Liver (tissue), 9 donors: ENCODE measurements around the gene CCDC85A. TPM values are rescaled to one million over a fixed set of nuclear protein-coding genes. Genes with fewer than 3 reads are reported as not detected.
A peak's percentile ranks its signal among the peaks of the same experiment; 100 is the strongest.

Source experiments
- DNase-seq: peaks from one replicate; pipeline ENCODE4 v3.0.0-alpha.2; 2017; ENCODE audit warnings: low spot score
- H3K27ac ChIP-seq, 2 donors: one replicate each; pipeline ENCODE4 v1.7.0; 2013; ENCODE audit warnings: inconsistent platforms in 2 of 2, low read length in 2 of 2, control low read depth in 1 of 2, low read depth in 1 of 2, mild to moderate bottlenecking in 1 of 2
- H3K27me3 ChIP-seq, 4 donors: one replicate each; pipeline versions ENCODE4 v1.6.1 to v1.7.0; 2013; ENCODE audit warnings: low read length in 3 of 4, inconsistent platforms in 1 of 4, mild to moderate bottlenecking in 1 of 4, moderate library complexity in 1 of 4; ENCODE audit not compliant: control insufficient read depth in 4 of 4, insufficient read depth in 4 of 4
- H3K36me3 ChIP-seq, 4 donors: one replicate each; pipeline versions ENCODE4 v1.6.1 to v1.7.0; 2013; ENCODE audit warnings: low read length in 3 of 4, mild to moderate bottlenecking in 3 of 4, low read depth in 1 of 4, moderate library complexity in 1 of 4; ENCODE audit not compliant: control insufficient read depth in 4 of 4, insufficient read depth in 3 of 4
- H3K4me1 ChIP-seq, 4 donors: one replicate each; pipeline versions ENCODE4 v1.6.1 to v1.7.0; 2013; ENCODE audit warnings: low read length in 3 of 4, mild to moderate bottlenecking in 3 of 4, moderate library complexity in 1 of 4; ENCODE audit not compliant: control insufficient read depth in 4 of 4, insufficient read depth in 4 of 4
- H3K4me3 ChIP-seq, 3 donors: one replicate each; pipeline versions ENCODE4 v1.6.1 to v1.7.0; 2013; ENCODE audit warnings: low read length in 3 of 3, control low read depth in 1 of 3, low read depth in 1 of 3, mild to moderate bottlenecking in 1 of 3
- H3K9ac ChIP-seq, 2 donors: one replicate each; pipeline ENCODE4 v1.7.0; 2013; ENCODE audit warnings: low read length in 2 of 2, mild to moderate bottlenecking in 2 of 2, moderate library complexity in 2 of 2, control low read depth in 1 of 2, low read depth in 1 of 2
- H3K9me3 ChIP-seq, 4 donors: one replicate each; pipeline versions ENCODE4 v1.6.1 to v1.7.0; 2013; ENCODE audit warnings: low read length in 3 of 4; ENCODE audit not compliant: control insufficient read depth in 4 of 4
- ATF3 ChIP-seq: IDR thresholded peaks from 2 replicates; pipeline ENCODE4 v1.6.1; 2016; ENCODE audit warnings: antibody characterized with exemption
- EGR1 ChIP-seq, 2 donors: IDR thresholded peaks; 2 replicates each; pipeline ENCODE4 v1.6.1; 2016 to 2018; ENCODE audit warnings: antibody characterized with exemption in 2 of 2, low read depth in 2 of 2
- FOXA1 ChIP-seq: IDR thresholded peaks from 2 replicates; pipeline ENCODE4 v1.6.1; 2016; ENCODE audit warnings: antibody characterized with exemption
- FOXA2 ChIP-seq: IDR thresholded peaks from 2 replicates; pipeline ENCODE4 v1.6.1; 2016; ENCODE audit warnings: antibody characterized with exemption
- GABPA ChIP-seq, 2 donors: IDR thresholded peaks in 1 of 2; conservative IDR thresholded peaks in 1 of 2; 2 replicates each; pipeline ENCODE4 v1.6.1; 2016; ENCODE audit warnings: antibody characterized with exemption in 2 of 2, mild to moderate bottlenecking in 1 of 2, moderate library complexity in 1 of 2
- HNF4A ChIP-seq, 2 donors: conservative IDR thresholded peaks; 2 replicates each; pipeline ENCODE4 v1.6.1; 2016; ENCODE audit warnings: antibody characterized with exemption in 2 of 2, mild to moderate bottlenecking in 2 of 2
- HNF4G ChIP-seq: IDR thresholded peaks from 2 replicates; pipeline ENCODE4 v1.6.1; 2016; ENCODE audit warnings: antibody characterized with exemption
- JUND ChIP-seq, 2 donors: IDR thresholded peaks; 2 replicates each; pipeline ENCODE4 v1.6.1; 2016; ENCODE audit warnings: antibody characterized with exemption in 2 of 2
- MAX ChIP-seq: IDR thresholded peaks from 2 replicates; pipeline ENCODE4 v1.6.1; 2016; ENCODE audit warnings: antibody characterized with exemption
- RAD21 ChIP-seq, 2 donors: IDR thresholded peaks; 2 replicates each; pipeline ENCODE4 v1.6.1; 2016; ENCODE audit warnings: antibody characterized with exemption in 2 of 2, mild to moderate bottlenecking in 2 of 2
- REST ChIP-seq: IDR thresholded peaks from 2 replicates; pipeline ENCODE4 v1.6.1; 2016; ENCODE audit warnings: antibody characterized with exemption, mild to moderate bottlenecking
- RXRA ChIP-seq, 2 donors: IDR thresholded peaks; 2 replicates each; pipeline ENCODE4 v1.6.1; 2017 to 2018; ENCODE audit warnings: antibody characterized with exemption in 2 of 2, mild to moderate bottlenecking in 1 of 2
- TAF1 ChIP-seq: conservative IDR thresholded peaks from 2 replicates; pipeline ENCODE4 v1.6.1; 2016; ENCODE audit warnings: antibody characterized with exemption, mild to moderate bottlenecking
- YY1 ChIP-seq: IDR thresholded peaks from 2 replicates; pipeline ENCODE4 v1.6.1; 2016; ENCODE audit warnings: antibody characterized with exemption, mild to moderate bottlenecking
- WGBS: extraction: QIAGEN DNeasy Blood & Tissue Kit; methylation state at CpG from one replicate; pipeline ENCODE4 v1.1.7; 2013; 5-methylcytosine and 5-hydroxymethylcytosine counted together
- polyA plus RNA-seq, 2 donors: library from polyadenylated mRNA; stranded (reverse) in 1 of 2; unstranded in 1 of 2; fragments of 200-250 nt in 1 of 2; fragments of >200 nt in 1 of 2; fragmentation: Nextera tagmentation in 1 of 2; extraction: Ambion mirVana in 1 of 2; gene quantifications; one replicate each; pipeline versions ENCODE4 v1.2.1 to v1.2.3, GENCODE V29; 2013 to 2015
- total RNA-seq, 2 donors: library from RNA; depleted of rRNA; stranded (reverse); fragments of >200 nt; gene quantifications; one replicate each; pipeline ENCODE4 v1.2.3, GENCODE V29; 2014
- TF ChIP-seq, protein P1 (sequence below): fragments of 150-350 bp; IDR thresholded peaks from 2 replicates; pipeline ENCODE4 v1.5.1; 2017; ENCODE audit warnings: improper control_type of control experiment, low read depth, low read length; ENCODE audit not compliant: missing input control
- donor health status: healthy.
- donor health status: healthy.
- donor health status: healthy.
- donor health status: healthy.
- donor health status: healthy.

The CCDC85A gene
- total and polyA plus RNA-seq, 4 donors: 0.05 to 0.17 (median 0.10) TPM

DNA sequence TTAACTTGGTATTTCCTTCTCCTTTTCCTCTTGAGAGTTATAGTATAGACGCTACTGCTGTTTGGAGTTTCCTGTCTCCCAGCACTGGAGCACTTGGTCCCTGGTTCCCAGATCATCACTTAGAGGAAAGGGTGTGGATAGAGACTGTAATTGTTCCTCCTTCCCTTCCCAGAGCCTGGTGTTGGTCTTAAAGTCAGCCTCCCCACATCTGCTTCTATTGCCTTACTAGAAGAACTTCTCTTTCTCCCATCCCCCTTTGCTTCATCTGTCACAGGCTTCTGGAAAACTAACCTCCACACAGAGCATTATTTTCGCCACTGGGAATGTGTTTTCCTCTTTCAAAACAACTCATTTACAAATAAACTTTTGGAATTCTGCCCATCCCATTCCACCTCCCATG lies 131.0 kb downstream of the CCDC85A start:
- H3K4me3 ChIP-seq: no peak overlapping the region
- H3K36me3 ChIP-seq: no peaks in the 10 kb centered on the region
- no peak overlapping the region for H3K9ac ChIP-seq
- no peaks in the 10 kb centered on the region for H3K9me3 ChIP-seq
- H3K4me1 ChIP-seq: peaks cover 0 to 8% (median 2%) of the 10 kb centered on the region in 4 donors
- no peak for TF ChIP-seq YY1
- TF ChIP-seq FOXA2: no peak
- no peak for TF ChIP-seq MAX
- TF ChIP-seq, protein P1, sequence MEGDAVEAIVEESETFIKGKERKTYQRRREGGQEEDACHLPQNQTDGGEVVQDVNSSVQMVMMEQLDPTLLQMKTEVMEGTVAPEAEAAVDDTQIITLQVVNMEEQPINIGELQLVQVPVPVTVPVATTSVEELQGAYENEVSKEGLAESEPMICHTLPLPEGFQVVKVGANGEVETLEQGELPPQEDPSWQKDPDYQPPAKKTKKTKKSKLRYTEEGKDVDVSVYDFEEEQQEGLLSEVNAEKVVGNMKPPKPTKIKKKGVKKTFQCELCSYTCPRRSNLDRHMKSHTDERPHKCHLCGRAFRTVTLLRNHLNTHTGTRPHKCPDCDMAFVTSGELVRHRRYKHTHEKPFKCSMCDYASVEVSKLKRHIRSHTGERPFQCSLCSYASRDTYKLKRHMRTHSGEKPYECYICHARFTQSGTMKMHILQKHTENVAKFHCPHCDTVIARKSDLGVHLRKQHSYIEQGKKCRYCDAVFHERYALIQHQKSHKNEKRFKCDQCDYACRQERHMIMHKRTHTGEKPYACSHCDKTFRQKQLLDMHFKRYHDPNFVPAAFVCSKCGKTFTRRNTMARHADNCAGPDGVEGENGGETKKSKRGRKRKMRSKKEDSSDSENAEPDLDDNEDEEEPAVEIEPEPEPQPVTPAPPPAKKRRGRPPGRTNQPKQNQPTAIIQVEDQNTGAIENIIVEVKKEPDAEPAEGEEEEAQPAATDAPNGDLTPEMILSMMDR: no peak
- TF ChIP-seq RAD21 (IDR thresholded peaks at IDR 0.05): peak in 1 of 2 donors; percentile 21
- no peak for TF ChIP-seq FOXA1
- TF ChIP-seq REST: no peak
- no peak for TF ChIP-seq TAF1
- TF ChIP-seq GABPA (IDR thresholded peaks at IDR 0.05 in 1 of 2, conservative IDR thresholded peaks at IDR 0.05 in 1 of 2): no peak
- TF ChIP-seq JUND (IDR thresholded peaks at IDR 0.05): no peak
- no peak for TF ChIP-seq EGR1 (IDR thresholded peaks at IDR 0.05; ENCODE audit: low read depth in 2 of 2)
- TF ChIP-seq RXRA (IDR thresholded peaks at IDR 0.05): peak in 1 of 2 donors; percentile 15
- TF ChIP-seq ATF3: no peak
- DNase-seq: no peak
- no peaks in the 10 kb centered on the region for H3K27me3 ChIP-seq
- 51% methylated on average over 2 of the region's 2 CpGs for WGBS
- no peak overlapping the region for H3K27ac ChIP-seq

- H3K9me3 ChIP-seq: no peaks in the 10 kb centered on the region
- no peak overlapping the region for H3K9ac ChIP-seq
- TF ChIP-seq MAX (no peak), ATF3 (no peak), HNF4G (no peak), HNF4A (conservative IDR thresholded peaks at IDR 0.05) (no peak)
- DNase-seq: no peak
- H3K4me1 ChIP-seq: peaks cover 0 to 8% (median 2%) of the 10 kb centered on the region in 4 donors
- no peaks in the 10 kb centered on the region for H3K27me3 ChIP-seq
- no peak overlapping the region for H3K27ac ChIP-seq
- no peak overlapping the region for H3K4me3 ChIP-seq
- H3K36me3 ChIP-seq: no peaks in the 10 kb centered on the region
Measured at GRCh38 chr2:56315376-56315775, 131.6 kb downstream of the CCDC85A start.
